PFSK-1 (cell line): ENCODE data around the gene CIB1.

Source experiments
- FOXP2 ChIP-seq: optimal IDR thresholded peaks from 2 replicates; pipeline ENCODE3; 2011; ENCODE audit warnings: borderline replicate concordance, control low read depth, inconsistent platforms; ENCODE audit not compliant: insufficient read depth; ENCODE audit errors: extremely low read length, extremely low read depth
- POLR2AphosphoS5 ChIP-seq: IDR thresholded peaks from 2 replicates; pipeline ENCODE4 v1.6.1; 2012; ENCODE audit warnings: low read depth, mild to moderate bottlenecking, control low read depth, low read length, moderate library complexity
- REST ChIP-seq, 2 experiments: IDR thresholded peaks; 2 replicates each; pipeline versions ENCODE4 v1.6.1 to v1.8.0; 2011 to 2012; ENCODE audit warnings: low read depth in 2 of 2, low read length in 2 of 2, control low read depth in 1 of 2, inconsistent platforms in 1 of 2, mild to moderate bottlenecking in 1 of 2, moderate library complexity in 1 of 2; ENCODE audit not compliant: insufficient read depth in 1 of 2
- SIN3A ChIP-seq: IDR thresholded peaks from 2 replicates; pipeline ENCODE4 v1.6.1; 2012; ENCODE audit warnings: mild to moderate bottlenecking, low read length, moderate library complexity, borderline replicate concordance; ENCODE audit not compliant: insufficient read depth
- TAF1 ChIP-seq: IDR thresholded peaks from 2 replicates; pipeline ENCODE4 v1.6.1; 2012; ENCODE audit warnings: low read length, control low read depth, borderline replicate concordance; ENCODE audit not compliant: insufficient read depth

- TF ChIP-seq TAF1 (no peak), POLR2AphosphoS5 (peak; percentile 4; the same call in 1 of the 2 replicates), SIN3A (no peak), REST (IDR thresholded peaks at IDR 0.05; ENCODE audit: insufficient read depth in 1 of 2, low read depth in 2 of 2, low read length in 2 of 2) (no peak), FOXP2 (no peak)
Observed at GRCh38 chr15:90227816-90228772, 5.6 kb downstream of the CIB1 start.
